GM21825 (cell line): ENCODE measurements around the gene TSPOAP1.
"Not testable (repeated sequence)": the region's sequence is repeated elsewhere in the genome, so short reads cannot be mapped to it uniquely, and the experiment has no call there.

ENCODE experiments used
- ATAC-seq: cut with Tn5 transposase; IDR thresholded peaks from one replicate; pipeline ENCODE4 v1.9.1; 2021; ENCODE audit warnings: mild to moderate bottlenecking, moderate library complexity; ENCODE audit not compliant: unreplicated experiment

TSPOAP1 gene

GRCh38 chr17:58341136-58341860, 12.7 kb upstream of the TSPOAP1 start:
- ATAC-seq = not testable (repeated sequence)

- ATAC-seq = no peak
Measured at GRCh38 chr17:58340405-58340876, 11.8 kb upstream of the TSPOAP1 start.

- no peak for ATAC-seq
Measured at GRCh38 chr17:58339755-58340404, 11.3 kb upstream of the TSPOAP1 start.

- peak; percentile 25 for ATAC-seq
Measured at GRCh38 chr17:58338841-58339754, 10.5 kb upstream of the TSPOAP1 start.

- no peak for ATAC-seq
Measured at GRCh38 chr17:58338454-58338840, 9.9 kb upstream of the TSPOAP1 start.

- peak; percentile 50 for ATAC-seq
Measured at GRCh38 chr17:58337600-58338453, 9.2 kb upstream of the TSPOAP1 start.

- no peak for ATAC-seq
Measured at GRCh38 chr17:58337210-58337599, 8.6 kb upstream of the TSPOAP1 start.

GRCh38 chr17:58336456-58337209, 8.0 kb upstream of the TSPOAP1 start:
- ATAC-seq = no peak

- ATAC-seq = peak; percentile 15
Measured at GRCh38 chr17:58335779-58336455, 7.3 kb upstream of the TSPOAP1 start.

GRCh38 chr17:58335061-58335731, 6.6 kb upstream of the TSPOAP1 start:
- no peak for ATAC-seq

- ATAC-seq = no peak
Measured at GRCh38 chr17:58334661-58335060, 6.1 kb upstream of the TSPOAP1 start.

GRCh38 chr17:58334256-58334655, 5.7 kb upstream of the TSPOAP1 start:
- no peak for ATAC-seq

GRCh38 chr17:58333736-58334207, 5.2 kb upstream of the TSPOAP1 start:
- ATAC-seq = no peak

GRCh38 chr17:58332778-58333735, 4.5 kb upstream of the TSPOAP1 start:
- ATAC-seq = no peak

- peak; percentile 17 for ATAC-seq
Measured at GRCh38 chr17:58331815-58332777, 3.5 kb upstream of the TSPOAP1 start.
